HTR-8/SVneo (cell line): ENCODE data around the gene TMEM54.

Source experiments
- DNase-seq: peaks from one replicate; pipeline ENCODE4 v3.0.0; 2011; ENCODE audit warnings: low spot score, mixed read lengths; ENCODE audit not compliant: insufficient read length
- FAIRE-seq: peaks from 2 replicates; lab custom pipeline; 2011; peaks lifted over from hg19 to GRCh38; lab: Jason Lieb, UNC

Gene TMEM54

DNA sequence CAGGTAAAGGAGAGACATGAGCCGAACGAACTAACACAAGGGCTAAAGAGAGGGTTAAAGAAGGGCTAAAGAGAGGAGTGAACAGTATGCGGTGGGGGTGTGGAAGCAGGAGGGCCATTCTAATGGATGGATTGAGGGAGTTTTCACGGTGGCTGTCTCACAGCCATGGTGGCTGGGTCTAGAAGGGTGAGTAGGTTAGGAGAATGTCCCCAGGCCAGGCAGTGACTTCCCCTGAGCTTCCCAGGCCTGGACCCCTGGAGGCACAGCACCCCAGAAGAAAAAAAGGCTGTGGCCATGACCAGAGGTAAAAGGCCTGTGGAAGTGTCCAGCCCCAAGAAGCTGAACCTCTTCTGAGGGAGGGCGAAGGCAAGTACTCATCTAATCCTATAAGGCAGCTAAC lies 34.0 kb downstream of the TMEM54 start:
- no peak for FAIRE-seq
- DNase-seq: no peak

DNA sequence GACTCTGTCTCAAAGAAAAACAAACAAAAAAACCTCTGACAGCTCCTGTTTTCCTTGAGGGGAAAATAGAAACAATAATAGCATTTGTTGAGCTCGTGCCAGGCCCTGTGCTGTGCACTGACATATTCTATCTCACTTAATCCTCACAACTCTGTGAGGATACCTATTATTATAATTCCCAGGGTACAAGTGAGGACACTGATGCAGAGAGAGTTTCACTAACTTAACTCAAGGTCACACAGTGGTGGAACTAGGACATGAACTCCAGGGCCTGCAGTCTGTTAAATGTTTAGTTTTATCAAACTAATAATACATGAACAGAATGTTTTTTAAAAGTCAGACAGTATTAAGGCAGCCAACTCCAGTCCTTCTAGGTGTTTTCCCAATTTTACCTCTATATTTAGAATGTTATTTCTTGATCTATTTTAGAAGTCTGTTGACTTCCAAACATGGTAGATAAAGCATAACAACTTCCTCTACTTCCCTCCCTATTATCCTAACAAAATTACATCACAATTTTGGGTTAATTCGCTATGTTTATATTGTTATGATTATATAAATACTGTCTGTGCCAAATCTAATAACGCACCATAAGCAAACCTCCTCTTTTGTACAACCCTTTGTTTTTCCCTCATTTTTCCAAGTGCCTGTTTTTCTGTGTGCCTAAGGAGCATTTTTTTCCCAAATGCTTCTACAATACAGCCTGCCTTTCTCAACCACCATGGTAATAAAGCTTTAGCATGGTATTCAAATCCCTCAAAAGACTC lies 35.4 kb downstream of the TMEM54 start:
- DNase-seq: no peak
- no peak for FAIRE-seq

DNA sequence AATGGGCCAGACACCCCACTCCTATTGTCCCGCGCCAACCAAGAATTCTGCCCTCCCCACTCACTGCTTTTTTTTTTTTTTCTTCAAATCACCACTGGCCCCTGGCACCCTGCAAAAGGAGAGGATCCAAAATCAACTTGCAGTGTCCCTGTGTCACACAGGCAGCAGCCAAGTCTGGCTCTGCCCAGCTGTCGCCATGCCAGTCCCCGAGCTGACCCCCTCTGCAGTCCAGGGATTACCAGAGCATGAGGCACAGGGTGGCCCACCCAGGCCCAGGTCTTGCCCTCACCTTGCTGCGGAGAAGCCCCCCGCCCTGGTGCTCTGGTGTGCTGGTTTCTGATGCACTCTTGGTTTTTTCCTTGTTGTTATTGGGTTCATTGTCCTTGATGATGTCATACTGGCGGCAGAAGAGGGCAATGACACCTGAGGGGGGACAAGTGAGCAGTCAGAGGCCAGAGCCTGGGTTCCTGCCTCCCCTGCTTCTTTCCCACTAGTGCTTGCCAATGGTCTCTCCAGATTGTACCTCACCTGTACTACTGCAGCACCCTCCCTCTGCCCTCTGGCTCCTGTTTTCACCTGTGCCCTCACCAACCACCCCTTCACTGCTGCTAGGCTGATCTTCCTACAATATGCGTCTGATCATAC lies 36.7 kb downstream of the TMEM54 start:
- FAIRE-seq: no peak

DNA sequence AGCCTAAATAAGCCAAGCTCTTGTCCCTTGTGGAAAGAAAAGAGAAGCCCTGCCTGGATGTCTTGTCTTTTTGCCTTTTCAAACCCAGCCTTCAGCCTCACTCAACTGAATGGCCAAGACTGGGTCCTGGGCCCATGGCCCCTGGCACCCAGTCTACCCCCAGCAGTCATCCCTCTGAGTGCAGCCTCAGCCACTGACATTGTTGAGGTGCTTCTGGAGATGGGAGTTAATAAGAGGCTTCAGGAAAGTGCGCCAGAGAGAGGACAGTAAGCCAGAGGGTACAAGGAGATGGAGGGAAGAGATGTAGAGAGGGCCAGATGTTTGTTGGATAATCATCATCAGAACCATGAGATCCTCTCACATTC lies 37.3 kb downstream of the TMEM54 start:
- DNase-seq: no peak
- no peak for FAIRE-seq

More for the DNA sequence above, 36.7 kb downstream of the TMEM54 start:
- DNase-seq: no peak

DNA sequence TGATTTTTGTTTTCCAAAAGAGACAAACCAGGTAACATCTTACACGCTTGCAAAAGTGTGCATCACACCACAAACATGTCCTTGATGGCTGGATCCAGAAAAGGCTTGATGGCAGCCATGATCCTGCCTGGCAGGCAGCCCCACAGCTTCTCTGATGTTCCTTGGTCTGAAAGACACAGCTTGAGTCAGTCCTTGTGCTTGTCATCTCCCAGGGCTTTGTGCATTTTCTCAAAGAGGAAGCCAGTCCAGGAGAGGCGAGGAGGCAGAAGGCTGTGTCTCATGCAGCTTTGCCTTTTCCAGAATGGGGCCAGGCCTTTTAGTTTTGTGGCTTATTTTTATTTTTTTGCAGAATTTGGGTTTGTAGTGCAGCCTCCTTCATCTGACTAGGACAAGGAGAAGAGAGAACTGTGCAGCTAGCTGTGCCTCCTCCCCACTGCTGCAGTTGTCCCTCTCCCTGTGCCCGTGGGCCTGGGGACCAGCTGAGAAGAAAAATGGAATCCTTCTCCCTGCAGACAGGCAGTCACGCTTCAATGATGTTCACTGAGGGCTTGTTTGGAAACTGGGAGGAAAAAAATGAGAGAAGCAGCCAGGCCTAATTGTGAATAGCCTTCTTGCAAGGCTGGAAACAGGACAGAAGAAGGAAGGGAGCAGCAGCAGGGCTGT lies 37.8 kb downstream of the TMEM54 start:
- DNase-seq (no peak), FAIRE-seq (no peak)

DNA sequence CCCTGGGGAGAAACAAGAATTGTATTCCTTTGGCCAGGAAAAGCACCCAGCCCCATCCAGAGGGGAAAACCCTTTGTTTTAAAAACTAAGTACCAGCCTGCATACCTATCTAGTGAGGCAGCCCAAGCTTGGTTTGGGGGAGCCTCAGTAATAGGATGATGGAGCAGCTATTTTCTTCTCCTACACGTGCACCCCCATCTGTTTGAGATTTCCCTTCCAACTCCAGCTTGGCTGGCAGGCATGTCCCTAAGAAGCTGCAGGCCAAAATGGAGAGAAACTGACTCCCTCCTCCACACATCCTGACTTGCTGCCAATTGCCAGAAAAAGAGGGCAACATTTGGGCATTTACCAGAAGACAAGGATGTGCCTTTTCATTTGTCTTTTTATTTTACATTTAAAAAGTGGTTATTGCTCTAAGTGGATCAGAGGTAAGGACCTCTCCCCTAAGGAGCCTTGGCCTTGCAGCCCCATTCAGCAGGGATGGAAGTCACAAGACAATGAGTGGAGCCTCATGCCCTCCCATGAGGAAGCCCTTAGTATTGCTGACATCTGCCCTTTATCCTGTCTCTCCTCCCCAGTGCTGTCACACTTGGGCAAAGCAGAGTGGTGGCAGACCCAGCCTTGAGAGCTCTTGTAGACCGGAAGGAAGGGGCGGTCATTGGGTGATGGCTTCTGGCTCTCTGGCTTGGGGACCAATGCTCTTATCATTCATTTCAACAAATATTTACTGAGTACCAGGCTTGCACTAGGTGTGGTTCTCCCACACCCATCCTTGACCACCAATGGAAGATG lies 39.1 kb downstream of the TMEM54 start:
- FAIRE-seq (no peak), DNase-seq (no peak)

DNA sequence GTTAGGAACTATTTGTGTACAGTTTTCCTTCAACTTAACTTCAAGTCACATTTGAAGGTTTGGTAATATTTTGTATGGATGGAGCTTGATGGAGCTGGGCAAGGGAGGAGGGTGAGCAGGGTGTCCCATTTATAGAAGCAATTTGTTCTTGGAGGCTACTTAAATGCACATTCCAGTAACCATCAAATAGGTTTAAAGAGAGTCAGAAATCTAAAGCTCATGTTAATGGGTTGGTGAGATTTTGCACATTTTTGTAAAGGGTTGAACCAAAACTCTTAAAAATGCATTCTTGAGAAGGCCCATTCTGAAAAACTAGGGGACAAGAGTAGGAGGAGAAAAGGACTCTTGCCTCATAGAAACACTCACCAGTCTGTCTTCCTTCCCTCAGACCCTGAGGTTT lies 40.6 kb downstream of the TMEM54 start:
- DNase-seq (no peak), FAIRE-seq (no peak)

DNA sequence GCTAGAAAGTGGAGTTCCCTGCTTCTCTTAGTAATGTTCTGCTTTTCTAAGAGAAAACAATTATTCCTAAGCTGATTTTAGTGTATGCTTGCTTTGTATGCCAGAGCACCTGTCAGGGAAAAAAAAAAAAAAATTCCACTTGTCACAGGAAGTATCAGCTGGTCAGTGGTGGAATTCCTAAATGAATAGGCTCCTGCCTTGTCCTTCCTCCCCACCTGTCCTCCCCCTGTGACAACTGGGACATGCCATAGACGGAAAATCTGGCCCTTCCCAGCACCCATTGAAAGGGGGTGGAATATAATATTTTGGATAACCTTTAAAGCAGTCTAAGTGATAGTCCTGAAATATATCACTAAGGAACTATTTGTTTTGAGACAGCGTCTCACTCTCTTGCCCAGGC lies 41.3 kb downstream of the TMEM54 start:
- FAIRE-seq (no peak), DNase-seq (no peak)

DNA sequence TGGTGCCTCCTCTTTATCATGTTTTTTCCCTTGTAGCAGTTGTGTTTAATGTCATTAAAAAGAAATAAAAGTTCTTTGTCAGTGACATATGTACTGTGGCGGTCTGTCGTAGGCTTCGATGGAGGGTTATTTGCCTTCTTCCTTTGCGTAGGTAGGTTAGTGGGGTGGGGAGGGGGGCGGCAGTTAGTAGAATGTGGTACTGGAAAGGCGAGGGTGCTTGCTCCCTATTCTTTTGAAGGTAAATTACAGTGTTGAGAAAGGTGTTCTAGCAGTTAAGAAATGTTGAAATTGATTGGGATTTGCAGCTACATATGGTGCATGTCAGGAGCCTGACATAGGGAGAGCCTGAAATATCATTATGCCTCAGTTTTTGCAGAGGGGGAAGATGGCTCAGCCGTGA lies 42.4 kb downstream of the TMEM54 start:
- no peak for FAIRE-seq
- DNase-seq: no peak

DNA sequence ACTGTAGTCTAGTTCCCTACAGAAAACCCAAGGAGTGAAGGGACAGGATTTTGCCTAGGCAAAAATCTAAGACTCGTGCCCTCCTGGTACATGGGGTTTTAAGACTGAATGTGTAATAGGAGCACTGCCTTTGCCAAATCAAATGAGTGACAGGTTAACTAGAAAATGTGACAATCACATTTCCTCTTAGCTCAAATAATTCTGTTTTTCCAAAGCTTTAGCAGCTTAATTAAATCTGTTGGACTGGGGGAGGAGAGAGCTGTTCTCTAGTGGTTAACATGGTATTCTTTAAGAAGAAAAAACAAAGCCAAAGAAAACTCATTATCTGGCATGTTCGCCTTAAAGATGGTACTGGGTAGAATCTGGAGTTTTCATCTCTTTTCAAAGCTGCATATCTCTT lies 43.1 kb downstream of the TMEM54 start:
- DNase-seq: no peak
- no peak for FAIRE-seq

DNA sequence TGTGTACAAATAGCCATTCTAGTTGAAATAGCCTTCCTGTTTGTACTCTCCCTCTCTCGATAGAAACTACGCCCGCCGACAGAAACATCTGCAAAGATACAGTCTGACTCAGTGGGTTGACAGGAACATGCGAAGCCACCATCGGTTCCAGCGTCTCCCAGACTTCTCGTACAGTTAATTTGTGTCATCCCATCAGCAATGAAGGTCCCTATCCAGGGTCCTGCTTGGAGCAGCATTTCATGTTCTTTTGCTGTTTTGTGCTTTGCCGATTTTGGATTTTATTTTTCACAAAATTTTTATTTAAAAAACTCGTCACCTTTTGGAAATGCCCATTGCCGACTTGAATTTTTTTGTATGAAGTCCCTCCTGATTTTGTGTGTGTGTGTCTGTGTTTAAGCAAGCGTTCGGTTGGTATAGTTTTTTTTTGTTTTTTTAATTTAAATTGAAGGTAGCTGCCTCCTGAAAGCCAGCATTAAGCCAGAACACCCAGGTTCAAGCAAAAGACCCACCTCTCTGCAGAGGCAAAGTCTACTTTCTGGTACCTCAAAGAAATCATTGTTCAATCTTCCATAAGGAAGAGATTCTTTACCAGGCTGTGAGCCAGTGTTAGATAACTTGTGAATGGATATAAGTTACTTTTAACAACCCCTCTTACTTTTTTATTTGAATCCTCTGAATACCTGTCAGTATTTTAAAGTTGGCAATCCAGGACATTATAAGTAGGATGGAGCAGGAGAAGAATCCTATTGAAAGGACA lies 45.1 kb downstream of the TMEM54 start:
- FAIRE-seq: no peak

DNA sequence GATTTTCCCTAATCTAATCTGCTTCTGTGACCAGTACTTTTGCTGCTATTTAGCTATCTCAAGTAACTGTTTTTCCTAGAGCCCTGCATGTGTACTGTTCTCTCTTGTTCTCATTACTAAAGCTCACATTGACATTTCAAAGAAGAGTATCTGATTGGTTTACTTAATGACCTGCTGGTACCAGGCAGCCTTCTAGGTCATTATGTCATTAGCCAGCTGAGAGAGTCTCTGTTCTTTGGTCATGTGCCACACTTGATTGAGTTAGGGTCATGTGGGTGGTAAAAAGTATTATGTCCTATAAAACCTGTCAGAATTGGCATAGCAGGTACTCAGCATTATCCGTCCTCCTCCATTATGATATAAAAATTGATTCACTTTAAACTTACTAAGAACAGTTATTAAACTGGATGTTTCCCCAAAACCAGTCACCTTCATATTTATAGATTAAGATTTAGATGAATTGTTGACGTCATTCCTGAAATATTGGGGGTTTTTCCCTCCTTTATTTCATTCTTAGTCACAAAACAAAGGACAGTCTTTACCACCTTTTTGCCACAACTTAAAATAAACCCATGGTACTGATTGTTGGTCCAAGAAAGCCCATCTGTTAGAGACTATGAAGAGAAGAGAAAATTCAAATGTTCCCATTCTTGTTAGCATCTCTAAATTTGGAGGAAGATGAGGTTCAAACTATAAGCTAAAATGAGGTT lies 52.7 kb downstream of the TMEM54 start:
- FAIRE-seq: no peak
- DNase-seq: no peak

More for the DNA sequence above, 45.1 kb downstream of the TMEM54 start:
- no peak for DNase-seq
